GM21390 (cell line): ENCODE measurements around the gene HK2.
"Not testable (repeated sequence)": the region's sequence is repeated elsewhere in the genome, so short reads cannot be mapped to it uniquely, and the experiment has no call there.

Source experiments
- ATAC-seq: cut with Tn5 transposase; IDR thresholded peaks from one replicate; pipeline ENCODE4 v1.9.1; 2021; ENCODE audit not compliant: unreplicated experiment

The HK2 gene

GRCh38 chr2:74833418-74834233, at the start of gene HK2:
Gene HK2 (plus strand): TSS chr2:74834127. CDS start chr2:74834581, 454 bp downstream.
- ATAC-seq = peak; percentile 73

- no peak for ATAC-seq
Observed at GRCh38 chr2:74789271-74789670, 44.7 kb upstream of the HK2 start.

DNA sequence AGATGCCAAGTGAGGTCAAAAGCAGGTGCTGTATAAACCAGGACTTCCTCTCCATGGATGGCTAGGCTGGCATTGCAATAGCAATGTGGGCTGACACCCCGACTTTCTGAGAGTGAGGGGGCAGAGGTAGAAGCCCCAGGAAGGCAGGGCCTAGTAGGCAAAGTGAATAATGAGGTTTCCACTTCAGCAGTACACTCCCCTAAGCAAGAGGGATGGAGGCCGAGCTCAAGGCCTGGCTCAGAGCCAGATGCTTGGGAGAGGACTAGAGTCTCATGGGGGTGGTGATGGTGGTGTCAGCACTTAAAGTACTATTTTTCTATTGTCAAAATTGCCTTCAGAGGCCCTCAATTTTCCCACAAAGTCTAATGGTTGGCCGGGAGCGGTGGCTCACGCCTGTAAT, 41.6 kb upstream of the HK2 start:
- ATAC-seq = no peak

- ATAC-seq = not testable (repeated sequence)
Observed at GRCh38 chr2:74794878-74795277, 39.0 kb upstream of the HK2 start.

DNA sequence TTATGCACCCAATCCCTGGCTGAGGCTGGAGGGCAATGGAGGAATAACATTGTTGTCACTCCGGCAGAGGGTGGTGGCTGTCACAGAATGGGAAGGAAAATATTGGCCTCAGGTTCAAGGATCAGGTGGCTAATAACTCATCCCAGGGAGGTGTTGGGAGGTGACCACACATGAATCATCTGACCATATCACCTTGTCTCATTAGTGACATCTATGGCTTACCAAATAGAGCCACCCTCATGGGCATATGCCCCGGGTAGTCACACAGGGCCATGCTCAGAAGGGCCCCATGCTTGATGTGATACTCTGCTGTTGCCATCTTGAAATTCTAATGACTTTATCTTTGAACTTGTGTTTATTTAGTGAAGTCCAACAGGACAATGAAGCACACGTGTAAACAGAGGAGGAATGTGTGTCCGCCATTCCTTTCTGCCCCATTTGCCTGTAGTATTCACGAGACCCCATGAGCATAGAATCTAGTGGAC, 27.5 kb upstream of the HK2 start:
- no peak for ATAC-seq

DNA sequence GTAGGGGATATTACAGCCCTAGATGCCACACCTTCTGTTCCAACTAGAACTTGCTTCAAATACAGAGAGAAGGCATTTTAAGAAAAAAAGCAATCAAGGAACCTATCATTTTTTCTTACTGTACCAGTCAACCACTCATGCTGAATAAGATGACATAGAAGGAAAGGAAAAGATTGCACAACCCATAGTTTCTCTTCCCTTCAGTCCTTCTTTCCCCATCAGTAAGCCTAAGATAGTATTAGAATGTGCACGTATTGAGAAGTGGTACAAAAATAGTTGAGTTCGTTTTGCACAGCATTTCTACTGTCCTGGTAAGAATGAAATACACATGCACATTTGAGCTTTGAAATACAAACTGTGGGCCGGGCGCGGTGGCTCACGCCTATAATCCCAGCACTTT, 27.0 kb upstream of the HK2 start:
- no peak for ATAC-seq

DNA sequence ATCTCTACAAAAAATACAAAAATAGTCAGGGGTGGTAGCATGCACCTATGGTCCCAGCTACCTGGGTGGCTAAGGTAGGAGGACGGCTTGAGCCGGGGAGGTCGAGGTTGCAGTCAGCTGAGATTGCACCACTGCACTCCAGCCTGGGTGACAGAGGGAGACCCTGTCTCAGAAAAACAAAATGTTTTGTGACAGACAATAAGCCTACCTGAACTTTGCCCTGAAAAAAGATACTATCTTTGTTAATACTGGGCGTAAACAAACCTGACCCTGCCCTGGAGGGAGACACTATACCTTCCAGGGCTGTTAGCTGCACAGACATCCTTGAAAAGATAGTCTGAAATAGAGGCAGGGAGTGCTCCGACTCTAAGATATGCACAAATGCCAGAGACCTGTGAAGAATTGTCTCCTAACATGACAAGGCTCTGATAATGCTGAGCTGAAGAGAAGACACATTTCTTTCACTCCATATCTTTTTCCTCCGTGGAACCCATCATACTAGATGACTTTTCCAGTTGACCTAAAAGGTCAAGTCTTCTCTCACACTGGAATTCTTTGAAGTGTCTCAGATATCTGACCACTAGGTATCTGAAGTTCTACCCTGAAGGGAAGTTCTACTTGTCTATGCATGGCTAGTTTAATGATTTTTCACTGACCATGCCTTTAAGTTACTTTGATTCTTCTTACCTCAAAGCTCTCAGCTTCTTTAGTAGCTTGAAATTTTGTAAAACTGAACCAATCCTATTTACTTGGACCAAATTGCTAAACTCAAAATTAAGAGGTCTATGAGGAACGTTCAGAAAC, 20.9 kb upstream of the HK2 start:
- ATAC-seq = no peak

- ATAC-seq = no peak
Observed at GRCh38 chr2:74814102-74814501, 19.8 kb upstream of the HK2 start.

DNA sequence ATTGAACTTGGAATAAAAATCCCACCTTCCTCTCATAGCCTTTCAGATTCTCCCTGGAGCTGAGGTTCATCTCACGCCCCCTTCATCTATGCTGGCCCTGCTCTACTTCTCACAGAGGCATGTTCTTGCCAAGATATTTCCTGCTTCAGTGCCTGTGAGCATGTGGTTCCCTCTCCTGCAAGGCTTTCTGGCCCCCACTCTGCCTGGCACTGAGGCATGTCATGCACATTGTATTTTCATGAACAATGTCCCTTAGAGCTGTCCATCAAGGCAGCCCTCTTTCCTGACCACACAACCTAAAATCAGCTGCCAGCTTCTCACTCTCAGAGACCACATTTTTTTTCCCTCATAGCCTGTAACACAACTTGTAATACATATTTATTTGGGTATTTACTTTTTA, 18.0 kb upstream of the HK2 start:
- ATAC-seq = no peak

- no peak for ATAC-seq
Observed at GRCh38 chr2:74816540-74817303, 17.2 kb upstream of the HK2 start.

DNA sequence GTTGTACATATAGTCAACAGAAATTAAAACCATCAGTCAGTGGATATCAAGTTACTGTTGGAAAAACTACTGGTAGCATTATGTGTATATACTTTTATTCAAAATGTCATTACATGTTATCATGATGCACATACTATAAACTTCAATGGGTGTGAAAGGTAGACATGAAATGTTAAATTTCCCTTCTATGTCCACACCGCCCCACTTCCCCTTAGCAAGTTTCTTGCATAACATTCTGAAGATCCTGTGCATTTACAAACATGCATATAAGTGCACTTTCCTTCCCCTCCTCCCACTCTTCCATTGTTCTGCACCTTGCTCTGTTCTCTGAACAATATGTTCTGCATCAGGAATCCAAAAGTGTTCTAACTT, 16.6 kb upstream of the HK2 start:
- no peak for ATAC-seq

DNA sequence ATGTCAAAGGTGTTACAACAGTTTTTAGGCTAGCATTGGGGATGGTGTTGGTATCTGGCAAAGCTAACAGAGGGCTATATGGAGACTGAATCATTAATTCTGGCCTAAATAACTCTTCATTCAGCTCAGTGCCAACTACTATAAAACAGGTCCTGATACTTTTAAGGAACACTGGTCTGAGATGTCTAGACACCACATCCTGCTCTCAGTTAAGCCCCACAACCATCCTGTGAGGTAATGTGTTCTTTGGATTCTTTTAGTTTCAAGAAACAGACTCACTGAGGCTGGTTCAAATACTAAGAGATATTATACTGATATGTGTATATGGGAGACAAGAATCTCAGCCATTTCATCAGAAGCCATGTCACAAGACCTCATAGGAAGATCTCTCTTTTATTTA, 14.2 kb upstream of the HK2 start:
- no peak for ATAC-seq

GRCh38 chr2:74821177-74822126, 12.5 kb upstream of the HK2 start:
- ATAC-seq = no peak

GRCh38 chr2:74822771-74823566, 11.0 kb upstream of the HK2 start:
- ATAC-seq = no peak

DNA sequence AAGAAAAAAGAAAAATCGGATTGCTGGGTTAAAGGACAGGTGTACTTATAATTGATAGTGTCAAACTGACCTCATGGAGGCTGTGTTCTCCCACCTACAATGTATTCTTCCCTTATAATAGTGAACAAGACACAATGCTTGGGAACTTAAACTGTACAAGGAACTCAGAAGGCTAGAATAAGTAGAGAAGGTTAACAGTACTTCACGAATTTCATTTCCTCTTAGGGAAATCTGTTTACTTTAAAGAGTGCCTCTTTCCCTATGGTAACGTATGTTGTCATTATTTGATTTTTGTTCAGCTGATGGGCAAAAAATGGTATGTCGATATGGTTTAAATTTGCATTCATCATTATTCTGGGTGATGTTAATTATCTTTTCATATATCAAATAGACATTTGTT, 9.2 kb upstream of the HK2 start:
- no peak for ATAC-seq

DNA sequence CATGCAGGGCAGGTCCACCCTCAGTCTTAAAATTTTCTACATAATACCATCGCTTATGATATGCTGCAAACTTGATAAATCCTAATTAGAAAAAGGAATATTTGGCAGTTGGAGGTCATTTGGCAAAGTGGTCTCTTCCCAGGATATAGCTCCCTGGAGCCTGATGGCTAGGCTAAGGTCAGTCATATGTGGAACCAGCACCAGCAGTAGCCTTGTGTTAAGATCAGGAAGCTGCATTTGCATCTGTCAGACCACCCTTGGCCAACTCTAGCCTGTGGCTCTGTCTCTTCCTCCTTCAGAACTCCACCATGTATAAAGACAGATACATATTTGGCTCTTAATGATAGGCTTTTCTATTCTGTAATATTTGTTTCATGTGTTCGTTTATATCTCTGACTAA, 5.4 kb upstream of the HK2 start:
- ATAC-seq = no peak

DNA sequence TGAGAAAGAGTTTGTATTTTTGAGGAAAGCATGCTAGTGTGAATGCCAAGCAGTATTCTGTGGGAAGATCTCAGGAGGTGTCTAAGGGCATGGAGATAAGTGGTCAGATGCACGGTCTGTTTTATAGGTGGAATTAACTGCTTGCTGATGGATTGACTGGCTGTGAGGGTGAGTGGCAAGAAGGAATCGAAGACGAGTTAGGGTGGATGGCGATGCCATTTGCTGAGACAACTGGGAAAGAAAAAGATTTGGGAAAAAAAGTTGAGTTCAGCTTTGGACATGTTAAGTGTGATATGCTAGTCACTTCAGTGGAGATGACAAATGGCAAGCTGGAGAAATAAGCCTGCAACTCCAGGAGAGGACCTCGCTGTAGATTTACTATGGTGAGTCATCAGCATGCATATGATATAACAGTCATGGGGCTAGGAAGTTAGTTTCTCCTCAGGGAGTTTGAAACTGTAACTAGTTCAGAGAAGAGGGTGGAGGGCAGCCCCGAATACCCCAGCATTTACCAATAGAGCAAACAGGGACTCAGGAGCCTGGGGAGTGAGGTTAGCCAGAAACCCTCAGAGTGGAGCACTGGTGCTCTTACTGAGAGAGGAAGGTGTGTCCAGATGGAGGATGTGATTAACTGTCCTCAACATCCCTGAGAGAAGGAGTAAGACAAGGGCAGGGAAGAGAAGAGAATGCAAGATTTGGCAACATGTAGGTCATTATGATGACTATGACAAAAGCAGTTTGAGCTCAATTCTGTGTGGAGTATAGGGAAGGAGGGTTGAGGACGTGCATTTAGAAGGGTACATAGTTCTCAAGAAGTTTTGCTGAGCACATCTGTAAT, 2.0 kb upstream of the HK2 start:
- no peak for ATAC-seq

- peak; percentile 5 for ATAC-seq
Observed at GRCh38 chr2:74834234-74834791, 386 bp downstream of the HK2 start.
